ENCODE results near the gene CLSTN2. TPM values are rescaled to one million over a fixed set of nuclear protein-coding genes. Genes with fewer than 3 reads are reported as not detected.

CLSTN2 gene
- total RNA-seq, 1 donor from 2014 or later: 9.7 TPM

DNA sequence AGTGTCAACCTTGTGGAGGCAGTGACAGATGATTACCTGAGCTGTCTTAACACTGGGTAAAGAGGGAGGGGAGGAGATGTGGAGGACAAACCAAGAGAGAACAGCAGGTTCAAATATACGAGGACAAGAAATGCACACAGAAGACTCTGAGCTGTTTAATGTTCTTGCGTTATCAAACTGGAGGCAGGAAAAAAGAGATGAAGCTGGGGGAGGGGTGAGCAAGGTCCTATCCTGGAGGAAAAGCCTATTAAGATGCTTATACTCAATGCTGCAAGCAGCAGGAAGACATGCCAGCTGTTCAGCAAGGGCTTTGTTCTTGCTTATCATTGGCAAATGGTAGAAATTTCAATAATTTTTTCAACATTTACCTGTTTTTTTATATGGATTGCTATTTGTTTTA is 397.1 kb downstream of the CLSTN2 start:
- no peak overlapping the region for H3K4me3 ChIP-seq (ENCODE audit: low read depth, low read length)
- TF ChIP-seq, protein P1, sequence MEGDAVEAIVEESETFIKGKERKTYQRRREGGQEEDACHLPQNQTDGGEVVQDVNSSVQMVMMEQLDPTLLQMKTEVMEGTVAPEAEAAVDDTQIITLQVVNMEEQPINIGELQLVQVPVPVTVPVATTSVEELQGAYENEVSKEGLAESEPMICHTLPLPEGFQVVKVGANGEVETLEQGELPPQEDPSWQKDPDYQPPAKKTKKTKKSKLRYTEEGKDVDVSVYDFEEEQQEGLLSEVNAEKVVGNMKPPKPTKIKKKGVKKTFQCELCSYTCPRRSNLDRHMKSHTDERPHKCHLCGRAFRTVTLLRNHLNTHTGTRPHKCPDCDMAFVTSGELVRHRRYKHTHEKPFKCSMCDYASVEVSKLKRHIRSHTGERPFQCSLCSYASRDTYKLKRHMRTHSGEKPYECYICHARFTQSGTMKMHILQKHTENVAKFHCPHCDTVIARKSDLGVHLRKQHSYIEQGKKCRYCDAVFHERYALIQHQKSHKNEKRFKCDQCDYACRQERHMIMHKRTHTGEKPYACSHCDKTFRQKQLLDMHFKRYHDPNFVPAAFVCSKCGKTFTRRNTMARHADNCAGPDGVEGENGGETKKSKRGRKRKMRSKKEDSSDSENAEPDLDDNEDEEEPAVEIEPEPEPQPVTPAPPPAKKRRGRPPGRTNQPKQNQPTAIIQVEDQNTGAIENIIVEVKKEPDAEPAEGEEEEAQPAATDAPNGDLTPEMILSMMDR (conservative IDR thresholded peaks at IDR 0.05; ENCODE audit: low read depth, low read length): no peak
- DNase-seq (ENCODE audit: low read depth): no peak

DNA sequence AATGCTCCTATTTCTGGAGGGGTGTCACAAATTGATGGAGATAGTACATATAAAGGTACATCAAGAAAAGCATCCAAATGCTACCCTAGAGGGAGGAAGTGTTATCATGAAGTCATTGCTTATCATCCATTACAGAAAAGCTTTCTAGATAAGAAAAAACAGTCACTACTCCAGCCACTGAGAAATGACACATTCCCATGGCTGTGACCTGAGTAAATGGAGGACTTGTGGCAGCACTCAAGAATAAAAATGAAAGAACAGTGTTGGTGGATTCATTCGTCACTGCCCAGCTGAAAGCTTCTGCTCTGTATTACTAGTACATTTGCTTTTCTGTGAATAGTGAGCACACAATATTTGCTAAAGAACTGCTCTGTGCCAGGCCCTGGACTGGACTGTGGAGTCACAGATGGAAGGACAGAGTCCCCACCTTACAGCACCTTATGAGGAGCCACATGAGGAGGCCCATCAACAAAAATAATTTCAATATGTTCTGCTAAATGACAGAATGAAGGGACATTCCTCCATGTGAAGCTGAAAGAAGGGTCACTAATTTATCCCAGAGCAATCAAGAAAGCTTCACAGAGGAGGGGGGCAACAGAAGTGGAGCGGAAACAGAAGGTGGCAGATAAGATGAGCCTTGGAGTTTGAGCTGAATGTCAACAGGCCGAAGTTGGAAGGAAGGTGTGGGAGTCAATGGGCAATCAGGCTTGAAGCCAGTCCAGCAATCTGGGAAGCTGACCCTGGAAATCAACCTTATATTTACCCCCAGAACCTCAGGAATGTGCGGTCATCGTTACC is 399.3 kb downstream of the CLSTN2 start:
- no peak for DNase-seq (ENCODE audit: low read depth)
- TF ChIP-seq, protein P1 (conservative IDR thresholded peaks at IDR 0.05; ENCODE audit: low read depth, low read length): no peak
- no peak overlapping the region for H3K4me3 ChIP-seq (ENCODE audit: low read depth, low read length)

DNA sequence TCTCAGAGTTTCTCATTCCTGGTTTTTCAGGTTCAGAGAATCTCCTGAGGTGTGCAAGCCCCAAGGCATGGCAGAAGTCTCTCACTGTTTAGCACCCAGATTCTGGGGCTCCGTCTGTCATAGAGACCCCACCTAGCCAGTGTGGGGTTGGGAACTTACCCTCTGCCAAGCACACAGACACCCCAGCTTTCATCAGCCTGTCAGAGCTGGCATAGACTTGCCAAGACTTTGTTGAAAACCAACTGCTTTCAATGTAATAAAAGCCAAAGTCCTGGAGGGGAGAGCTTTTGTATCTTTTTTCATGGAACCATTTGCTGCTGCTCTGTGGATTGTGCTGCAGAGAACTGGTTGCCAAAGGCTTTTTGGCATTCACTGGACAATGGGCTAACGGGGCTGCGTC is 401.5 kb downstream of the CLSTN2 start:
- no peak overlapping the region for H3K4me3 ChIP-seq (ENCODE audit: low read depth, low read length)
- no peak for DNase-seq (ENCODE audit: low read depth)
- TF ChIP-seq, protein P1 (conservative IDR thresholded peaks at IDR 0.05; ENCODE audit: low read depth, low read length): no peak

DNA sequence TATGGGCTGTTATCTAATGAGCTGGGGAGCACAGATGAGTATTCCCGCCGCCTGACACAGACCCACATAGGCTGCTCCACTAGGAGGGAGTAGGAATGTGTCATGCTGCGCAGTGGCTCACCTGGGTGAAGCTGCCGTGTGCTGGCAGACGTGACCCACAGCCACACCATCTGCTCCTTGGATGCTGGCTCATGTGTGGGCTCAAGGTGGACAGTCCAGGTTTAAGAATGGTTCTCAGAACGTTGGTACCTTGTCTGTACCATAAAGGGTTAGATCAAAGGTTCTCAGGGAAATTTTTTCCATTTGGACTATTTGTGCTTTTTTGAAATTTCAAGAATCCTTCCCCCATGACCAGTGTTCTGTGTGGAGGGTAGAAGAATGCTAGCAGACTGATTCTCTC is 403.9 kb downstream of the CLSTN2 start:
- H3K4me3 ChIP-seq (ENCODE audit: low read depth, low read length): no peak overlapping the region
- TF ChIP-seq, protein P1 (conservative IDR thresholded peaks at IDR 0.05; ENCODE audit: low read depth, low read length): no peak
- no peak for DNase-seq (ENCODE audit: low read depth)

DNA sequence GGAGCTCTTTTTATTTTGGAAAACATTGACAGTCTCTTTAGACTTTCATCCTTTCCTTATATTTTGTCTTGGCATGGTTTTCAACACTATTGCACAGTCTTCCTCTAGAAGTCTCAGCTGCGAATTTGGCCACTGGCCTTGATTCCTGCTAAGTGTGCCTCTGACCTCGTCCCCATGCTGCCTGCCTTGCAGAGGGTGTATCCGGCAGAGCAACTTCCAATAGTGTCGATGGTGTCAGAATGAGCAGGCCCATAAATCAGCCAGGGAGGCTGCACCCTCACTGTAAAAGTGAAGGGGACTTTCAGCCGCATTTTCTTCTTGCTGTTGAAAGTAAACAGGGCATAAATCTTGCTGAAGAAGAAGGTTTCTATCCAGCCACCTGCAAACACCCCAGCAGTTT is 406.2 kb downstream of the CLSTN2 start:
- H3K4me3 ChIP-seq (ENCODE audit: low read depth, low read length): no peak overlapping the region
- DNase-seq (ENCODE audit: low read depth): no peak
- TF ChIP-seq, protein P1 (conservative IDR thresholded peaks at IDR 0.05; ENCODE audit: low read depth, low read length): no peak

DNA sequence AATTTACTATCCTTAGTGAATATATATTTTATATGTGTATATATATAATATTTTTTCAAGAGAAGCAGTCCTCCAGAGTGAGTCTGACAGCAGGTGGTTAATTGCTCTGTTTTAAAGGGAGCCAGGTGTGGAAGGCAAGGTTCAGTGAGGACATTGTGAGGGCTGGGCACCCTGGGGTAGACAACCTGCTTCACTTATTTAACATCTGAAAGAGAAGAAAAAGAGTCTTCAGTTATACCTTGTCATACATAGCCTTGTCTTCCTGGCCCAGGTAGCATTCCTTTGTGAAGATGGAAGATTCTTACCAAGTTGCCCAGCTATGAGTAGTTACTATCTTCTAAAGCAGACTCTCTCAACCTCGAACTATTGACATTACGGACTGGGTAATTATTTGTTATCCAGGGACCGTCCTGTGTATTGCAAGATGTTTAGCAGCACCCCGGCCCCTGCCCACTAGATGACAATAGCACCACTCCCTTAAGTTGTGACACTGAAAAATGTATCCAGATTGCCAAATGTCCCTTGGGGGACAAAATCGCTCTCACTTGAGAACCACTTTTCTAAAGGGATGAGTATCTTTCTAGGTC is 406.9 kb downstream of the CLSTN2 start:
- H3K4me3 ChIP-seq (ENCODE audit: low read depth, low read length): no peak overlapping the region
- no peak for DNase-seq (ENCODE audit: low read depth)
- TF ChIP-seq, protein P1 (conservative IDR thresholded peaks at IDR 0.05; ENCODE audit: low read depth, low read length): no peak

DNA sequence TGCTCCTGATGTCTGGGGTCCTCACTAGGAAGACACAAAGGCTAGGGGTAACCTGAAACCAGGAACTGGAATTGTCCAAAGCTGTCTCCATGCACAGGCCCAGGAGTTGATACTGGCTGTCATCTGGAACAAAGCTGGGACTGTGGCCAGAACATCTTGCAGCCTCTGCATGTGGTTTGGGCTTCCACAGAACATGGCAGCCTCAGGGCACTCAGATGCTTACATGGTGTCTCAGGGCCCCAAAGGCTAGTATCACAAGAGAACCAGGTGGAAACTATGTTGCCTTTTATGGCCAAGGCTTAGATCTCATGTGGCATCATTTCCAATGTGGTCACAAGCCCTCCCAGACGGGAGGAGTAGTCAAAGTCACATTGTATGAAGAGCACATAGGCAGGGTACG is 407.7 kb downstream of the CLSTN2 start:
- TF ChIP-seq, protein P1 (conservative IDR thresholded peaks at IDR 0.05; ENCODE audit: low read depth, low read length): no peak
- no peak overlapping the region for H3K4me3 ChIP-seq (ENCODE audit: low read depth, low read length)
- no peak for DNase-seq (ENCODE audit: low read depth)
